K562 (cell line): ENCODE data around the gene SCN8A. TPM values are rescaled to one million over a fixed set of nuclear protein-coding genes. Genes with fewer than 3 reads are reported as not detected.

ENCODE experiments used
- ATAC-seq: fragments of 200-7000 bp; cut with Tn5 transposase; 3 replicates; pipeline ENCODE4 v1.9.1; 2020; ENCODE audit warnings: moderate library complexity
- BruUV-seq: library from RNA; stranded (reverse); fragments of 400-500 nt; replicated peaks from 2 replicates; lab custom pipeline; 2021; lab: Mats Ljungman, UMichigan
- CTCF ChIA-PET: fragments of 300-600 bp; formaldehyde crosslinking; extraction: SDS; loops from one replicate; lab custom pipeline; 2021; ENCODE audit warnings: low intra/inter-chr PET ratio; lab: Yijun Ruan, JAX
- POLR2A ChIA-PET: fragments of 300-600, 350-650 bp; sonication (Branson Sonifier 250); formaldehyde crosslinking; extraction: SDS; loops from one replicate; lab custom pipeline; 2021; ENCODE audit warnings: antibody characterized with exemption, inconsistent platforms; lab: Yijun Ruan, JAX
- DNase-seq, 4 experiments: peaks; one replicate each; pipeline versions ENCODE4 v3.0.0 to v3.0.0-alpha.2; 2011 to 2018; ENCODE audit warnings: low spot score in 3 of 4, mixed read lengths in 3 of 4; ENCODE audit errors: extremely low read depth in 1 of 4
- FAIRE-seq: peaks from 2 replicates; lab custom pipeline; 2011; peaks lifted over from hg19 to GRCh38; lab: Jason Lieb, UNC
- H2AFZ ChIP-seq: 2 replicates; pipeline ENCODE4 v1.6.0; 2011; ENCODE audit warnings: low read depth, low read length, control low read depth, inconsistent platforms
- H3K27ac ChIP-seq: fragments of 200-600 bp; 3 replicates; pipeline ENCODE4 v1.8.0; 2011; ENCODE audit warnings: low read depth, mild to moderate bottlenecking, control low read depth, inconsistent platforms, low read length, moderate library complexity, mixed read lengths; ENCODE audit errors: extremely low read depth
- H3K27me3 ChIP-seq, 2 experiments: fragments of 300-600 bp in 1 of 2; 2 replicates in 1 of 2; 3 replicates in 1 of 2; pipeline versions ENCODE4 v1.6.0 to v1.8.0; 2011; ENCODE audit warnings: inconsistent platforms in 2 of 2, low read length in 2 of 2, mild to moderate bottlenecking in 1 of 2, mixed read lengths in 1 of 2, moderate library complexity in 1 of 2; ENCODE audit not compliant: control insufficient read depth in 2 of 2, insufficient read depth in 2 of 2
- H3K36me3 ChIP-seq: fragments of 300-600 bp; 3 replicates; pipeline ENCODE4 v1.8.0; 2011; ENCODE audit warnings: mild to moderate bottlenecking, low read length, inconsistent platforms; ENCODE audit not compliant: control insufficient read depth, insufficient read depth
- H3K4me1 ChIP-seq, 2 experiments: fragments of 200-600 bp in 1 of 2; replicated peaks in 1 of 2; 2 replicates in 1 of 2; 3 replicates in 1 of 2; pipeline versions ENCODE4 v1.5.1 to v1.8.0; 2011; ENCODE audit warnings: inconsistent platforms in 2 of 2, low read length in 2 of 2, mild to moderate bottlenecking in 1 of 2, mixed read lengths in 1 of 2, moderate library complexity in 1 of 2; ENCODE audit not compliant: control insufficient read depth in 2 of 2, insufficient read depth in 2 of 2
- H3K4me2 ChIP-seq: 2 replicates; pipeline ENCODE4 v1.6.1; 2011; ENCODE audit warnings: low read length, control low read depth, inconsistent platforms, mixed read lengths; ENCODE audit not compliant: insufficient read depth
- H3K4me3 ChIP-seq: fragments of 200-600 bp; sonication (generic), shearing (Covaris generic); 2 replicates; pipeline ENCODE4 v1.5.1; 2016; ENCODE audit warnings: control low read depth, inconsistent platforms
- H3K79me2 ChIP-seq: fragments of 200-600 bp; 3 replicates; pipeline ENCODE4 v1.8.0; 2011; ENCODE audit warnings: low read length, inconsistent platforms; ENCODE audit not compliant: control insufficient read depth, insufficient read depth
- H3K9ac ChIP-seq, 2 experiments: 2 replicates each; pipeline versions ENCODE4 v1.6.0 to v1.6.1; 2011; ENCODE audit warnings: low read depth in 2 of 2, low read length in 2 of 2, control low read depth in 1 of 2, inconsistent platforms in 1 of 2, mild to moderate bottlenecking in 1 of 2, mixed read lengths in 1 of 2; ENCODE audit not compliant: insufficient read depth in 1 of 2
- H3K9me1 ChIP-seq: one replicate; pipeline ENCODE4 v1.6.0; 2011; ENCODE audit warnings: inconsistent platforms, mild to moderate bottlenecking, low read length, moderate library complexity; ENCODE audit not compliant: control insufficient read depth, insufficient read depth
- H3K9me3 ChIP-seq: replicated peaks from 2 replicates; pipeline ENCODE4 v1.5.1; 2011; ENCODE audit warnings: low read depth, low read length, inconsistent platforms; ENCODE audit not compliant: control insufficient read depth, insufficient read depth
- H4K20me1 ChIP-seq: replicated peaks from 2 replicates; pipeline ENCODE4 v1.6.1; 2011; ENCODE audit warnings: low read length, inconsistent platforms, mixed read lengths; ENCODE audit not compliant: control insufficient read depth, insufficient read depth
- CEBPG ChIP-seq, 3 experiments: fragments of 200-800 bp in 1 of 3; sonication (Bioruptor generic) in 1 of 3; sonication (generic) in 1 of 3; formaldehyde crosslinking in 1 of 3; IDR thresholded peaks in 2 of 3; conservative IDR thresholded peaks in 1 of 3; 2 replicates each; pipeline versions ENCODE4 v1.6.1 to v1.8.0; 2016 to 2022; ENCODE audit warnings: missing compliant biosample characterization in 2 of 3, missing genetic modification characterization in 2 of 3, mild to moderate bottlenecking in 1 of 3, missing genetic modification reagents in 1 of 3
- CTBP1 ChIP-seq: fragments of 450-650 bp; IDR thresholded peaks from 2 replicates; pipeline ENCODE4 v1.6.1; 2016; ENCODE audit warnings: borderline replicate concordance
- DIDO1 ChIP-seq: fragments of 450-650 bp; IDR thresholded peaks from 2 replicates; pipeline ENCODE4 v1.6.1; 2016; ENCODE audit warnings: low read depth, missing biosample characterization, missing genetic modification characterization
- DNMT1 ChIP-seq: fragments of 450-650 bp; IDR thresholded peaks from 2 replicates; pipeline ENCODE4 v1.6.1; 2016; ENCODE audit warnings: antibody characterized with exemption, mild to moderate bottlenecking
- ETV6 ChIP-seq, 3 experiments: fragments of 150-350 bp in 1 of 3; sonication (generic) in 1 of 3; formaldehyde crosslinking in 1 of 3; IDR thresholded peaks; 2 replicates each; pipeline versions ENCODE4 v1.6.1 to v1.8.0; 2014 to 2022; ENCODE audit warnings: borderline replicate concordance in 2 of 3, low read depth in 2 of 3, antibody characterized with exemption in 1 of 3, low read length in 1 of 3, mild to moderate bottlenecking in 1 of 3, missing genetic modification reagents in 1 of 3
- FOXJ3 ChIP-seq: sonication (generic); formaldehyde crosslinking; IDR thresholded peaks from 2 replicates; pipeline ENCODE4 v1.4.0; 2020; ENCODE audit warnings: mild to moderate bottlenecking, missing genetic modification reagents
- HDAC1 ChIP-seq, 2 experiments: fragments of 450-650 bp; IDR thresholded peaks; 2 replicates each; pipeline ENCODE4 v1.6.1; 2016 to 2017; ENCODE audit warnings: inconsistent platforms in 1 of 2, mild to moderate bottlenecking in 1 of 2, moderate library complexity in 1 of 2
- HINFP ChIP-seq: fragments of 450-650 bp; conservative IDR thresholded peaks from 2 replicates; pipeline ENCODE4 v1.6.1; 2016; ENCODE audit warnings: missing genetic modification characterization, low read depth, mild to moderate bottlenecking, control low read depth, missing compliant biosample characterization
- HMGXB4 ChIP-seq: sonication (generic); formaldehyde crosslinking; IDR thresholded peaks from 2 replicates; pipeline ENCODE4 v1.8.1; 2023; ENCODE audit warnings: mild to moderate bottlenecking, missing genetic modification reagents
- MEF2D ChIP-seq: conservative IDR thresholded peaks from 2 replicates; pipeline ENCODE4 v1.6.1; 2016; ENCODE audit warnings: low read depth, missing genetic modification characterization, missing compliant biosample characterization
- POLR2B ChIP-seq: fragments of 450-650 bp; IDR thresholded peaks from 2 replicates; pipeline ENCODE4 v1.6.1; 2018; ENCODE audit warnings: low read depth; ENCODE audit not compliant: partially characterized antibody
- SMAD4 ChIP-seq: fragments of 250-450 bp; sonication (Bioruptor Pico); conservative IDR thresholded peaks from 2 replicates; pipeline ENCODE4 v1.8.0; 2021; ENCODE audit warnings: inconsistent platforms, mild to moderate bottlenecking, moderate library complexity
- SMARCE1 ChIP-seq: fragments of 450-650 bp; IDR thresholded peaks from 2 replicates; pipeline ENCODE4 v1.7.1; 2016; ENCODE audit warnings: mild to moderate bottlenecking
- TCF7 ChIP-seq: sonication (generic); IDR thresholded peaks from 2 replicates; pipeline ENCODE4 v1.6.1; 2016; ENCODE audit warnings: antibody characterized with exemption, borderline replicate concordance
- TEAD4 ChIP-seq, 2 experiments: sonication (generic) in 1 of 2; formaldehyde crosslinking in 1 of 2; IDR thresholded peaks; 2 replicates each; pipeline versions ENCODE4 v1.6.1 to v1.8.0; 2012 to 2022; ENCODE audit warnings: borderline replicate concordance in 1 of 2, inconsistent platforms in 1 of 2, low read length in 1 of 2, mild to moderate bottlenecking in 1 of 2, missing genetic modification reagents in 1 of 2
- ZBTB34 ChIP-seq: fragments of 250-450 bp; sonication (Bioruptor Pico); IDR thresholded peaks from 2 replicates; pipeline ENCODE4 v1.8.0; 2021; ENCODE audit warnings: mild to moderate bottlenecking, moderate library complexity
- ZNF239 ChIP-seq: fragments of 250-450 bp; sonication (Bioruptor Pico); IDR thresholded peaks from 2 replicates; pipeline ENCODE4 v1.4.0; 2020; ENCODE audit warnings: mild to moderate bottlenecking
- ZNF436 ChIP-seq: fragments of 250-450, 450-650 bp; sonication (Bioruptor Pico); formaldehyde crosslinking; IDR thresholded peaks from 2 replicates; pipeline ENCODE4 v1.7.0; 2020; ENCODE audit warnings: mild to moderate bottlenecking
- WGBS: fragments of 100-300 bp; shearing (Covaris generic); methylation state at CpG from one replicate; pipeline ENCODE4 v1.1.6; 2016; ENCODE audit warnings: low coverage, mixed read lengths; ENCODE audit not compliant: insufficient coverage; ENCODE audit errors: missing lambda C conversion rate; 5-methylcytosine and 5-hydroxymethylcytosine counted together
- in situ Hi-C: fragments of 300-500 bp; cut with MboI; formaldehyde crosslinking; loops from 4 replicates; pipeline ENCODE4 v1.15.0; 2018; ENCODE audit warnings: inconsistent platforms, mixed read lengths
- intact Hi-C: fragments of 100-400 bp; cut with micrococcal nuclease; formaldehyde crosslinking; loops from 2 replicates; pipeline ENCODE4 v1.14.2; 2022
- polyA plus RNA-seq, 8 experiments: library from polyadenylated mRNA; depleted of rRNA in 4 of 8; stranded (reverse) in 5 of 8; unstranded in 3 of 8; fragments of >200 nt; fragmentation: Nextera tagmentation in 2 of 8; fragmentation: Illumina TruSeq in 1 of 8; extraction: Ambion mirVana in 2 of 8; extraction: Trizol in 1 of 8; gene quantifications; 2 replicates each; pipeline versions ENCODE4 v1.2.1 to v1.2.3, GENCODE V29; 2011 to 2014; ENCODE audit warnings: inconsistent platforms in 1 of 8, missing spikeins in 1 of 8
- total RNA-seq, 7 experiments: library from RNA; depleted of rRNA in 6 of 7; stranded (reverse); fragments of >200 nt in 6 of 7; fragmentation: Illumina TruSeq in 2 of 7; extraction: Trizol in 2 of 7; gene quantifications; 2 replicates each; pipeline versions ENCODE4 v1.2.1 to v1.2.3, GENCODE V29; 2011 to 2021; ENCODE audit warnings: low replicate concordance in 1 of 7

SCN8A gene
- total and polyA plus RNA-seq, 9 of the 15 experiments (the other 6 are each of a cell fraction or from before 2014, with no cell fraction given) = 0.03 to 0.29 (median 0.15) TPM; not detected in 1

GRCh38 chr12:51635346-51635745 is 44.3 kb downstream of the SCN8A start:
- POLR2A ChIA-PET = no interaction called here
- Histone ChIP-seq H3K79me2 (no peaks in the 10 kb centered on the region), H3K9me1 (no peaks in the 10 kb centered on the region), H3K36me3 (no peaks in the 10 kb centered on the region), H2AFZ (no peak overlapping the region), H3K4me3 (no peak overlapping the region), H3K27ac (no peak overlapping the region), H4K20me1 (no peaks in the 10 kb centered on the region), H3K4me1 (no peaks in the 10 kb centered on the region), H3K9ac (no peak overlapping the region), H3K27me3 (peaks cover 0 to 4% of the 10 kb centered on the region in 2 experiments; a peak in 1 of 5 replicates), H3K9me3 (no peaks in the 10 kb centered on the region), H3K4me2 (no peak overlapping the region)
- no peak for ATAC-seq
- 0% methylated on average over 1 of the region's 1 CpG for WGBS
- in situ Hi-C loops (no loop called here), intact Hi-C loops (no loop called here)
- BruUV-seq = no TSS peak
- TF ChIP-seq POLR2B = no peak
- TF ChIP-seq HMGXB4 (CRISPR knock-in tag) = no peak
- no peak for TF ChIP-seq TCF7
- no peak for TF ChIP-seq ZNF436
- TF ChIP-seq DNMT1 = no peak
- no peak for TF ChIP-seq SMAD4
- no peak for TF ChIP-seq HDAC1 (IDR thresholded peaks at IDR 0.05)
- no peak for TF ChIP-seq TEAD4 (IDR thresholded peaks at IDR 0.05; ENCODE audit: low read length)
- TF ChIP-seq TEAD4 (CRISPR knock-in tag; IDR thresholded peaks at IDR 0.05; ENCODE audit: borderline replicate concordance) = no peak
- TF ChIP-seq SMARCE1 = no peak
- no peak for TF ChIP-seq MEF2D (tag)
- no peak for TF ChIP-seq CEBPG (CRISPR knock-in tag; IDR thresholded peaks at IDR 0.05)
- TF ChIP-seq CEBPG (tag; conservative IDR thresholded peaks at IDR 0.05 in 1 of 2, IDR thresholded peaks at IDR 0.05 in 1 of 2) = no peak
- no peak for TF ChIP-seq CTBP1
- no peak for TF ChIP-seq HINFP (tag)
- TF ChIP-seq ZNF239 (CRISPR knock-in tag) = no peak
- no peak for TF ChIP-seq ETV6 (IDR thresholded peaks at IDR 0.05; ENCODE audit: borderline replicate concordance in 1 of 2, low read depth in 2 of 2, low read length in 1 of 2)
- no peak for TF ChIP-seq ETV6 (CRISPR knock-in tag; IDR thresholded peaks at IDR 0.05; ENCODE audit: borderline replicate concordance)
- no peak for TF ChIP-seq DIDO1
- TF ChIP-seq FOXJ3 (CRISPR knock-in tag) = no peak
- TF ChIP-seq ZBTB34 (CRISPR knock-in tag) = no peak
- FAIRE-seq = no peak
- no peak for DNase-seq
- CTCF ChIA-PET = no interaction called here
